ENCODE measurements around the gene FBXO36. TPM values are rescaled to one million over a fixed set of nuclear protein-coding genes. Genes with fewer than 3 reads are reported as not detected.

The FBXO36 gene
- total and polyA plus RNA-seq, 10 donors = 0.36 to 2.6 (median 1.0) TPM

- Histone ChIP-seq H3K36me3 (no peaks in the 10 kb centered on the region), H3K4me3 (no peak overlapping the region), H3K27ac (no peak overlapping the region), H3K9me3 (no peaks in the 10 kb centered on the region), H3K4me1 (no peaks in the 10 kb centered on the region), H3K27me3 (replicated peaks in 1 of 7) (no peaks in the 10 kb centered on the region)
- TF ChIP-seq POLR2A (IDR thresholded peaks at IDR 0.05) (no peak), POLR2AphosphoS5 (IDR thresholded peaks at IDR 0.05) (no peak)
- TF ChIP-seq, protein P1, sequence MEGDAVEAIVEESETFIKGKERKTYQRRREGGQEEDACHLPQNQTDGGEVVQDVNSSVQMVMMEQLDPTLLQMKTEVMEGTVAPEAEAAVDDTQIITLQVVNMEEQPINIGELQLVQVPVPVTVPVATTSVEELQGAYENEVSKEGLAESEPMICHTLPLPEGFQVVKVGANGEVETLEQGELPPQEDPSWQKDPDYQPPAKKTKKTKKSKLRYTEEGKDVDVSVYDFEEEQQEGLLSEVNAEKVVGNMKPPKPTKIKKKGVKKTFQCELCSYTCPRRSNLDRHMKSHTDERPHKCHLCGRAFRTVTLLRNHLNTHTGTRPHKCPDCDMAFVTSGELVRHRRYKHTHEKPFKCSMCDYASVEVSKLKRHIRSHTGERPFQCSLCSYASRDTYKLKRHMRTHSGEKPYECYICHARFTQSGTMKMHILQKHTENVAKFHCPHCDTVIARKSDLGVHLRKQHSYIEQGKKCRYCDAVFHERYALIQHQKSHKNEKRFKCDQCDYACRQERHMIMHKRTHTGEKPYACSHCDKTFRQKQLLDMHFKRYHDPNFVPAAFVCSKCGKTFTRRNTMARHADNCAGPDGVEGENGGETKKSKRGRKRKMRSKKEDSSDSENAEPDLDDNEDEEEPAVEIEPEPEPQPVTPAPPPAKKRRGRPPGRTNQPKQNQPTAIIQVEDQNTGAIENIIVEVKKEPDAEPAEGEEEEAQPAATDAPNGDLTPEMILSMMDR (IDR thresholded peaks at IDR 0.05 in 8 of 11, conservative IDR thresholded peaks at IDR 0.05 in 3 of 11) = no peak
- 86 to 94% (median 92%) methylated on average over 8 of the region's 8 CpGs for WGBS, 5 donors
- no peak for DNase-seq
- intact Hi-C loops (cut with DNase I; ENCODE audit: low total_unique reads) = no loop called here
Observed at GRCh38 chr2:229945975-229946374, 23.7 kb downstream of the FBXO36 start.

- TF ChIP-seq, protein P1 (IDR thresholded peaks at IDR 0.05 in 8 of 11, conservative IDR thresholded peaks at IDR 0.05 in 3 of 11) = no peak
- TF ChIP-seq POLR2A (IDR thresholded peaks at IDR 0.05) (no peak), POLR2AphosphoS5 (IDR thresholded peaks at IDR 0.05) (no peak)
- Histone ChIP-seq H3K27ac (no peak overlapping the region), H3K27me3 (replicated peaks in 1 of 7) (no peaks in the 10 kb centered on the region), H3K9me3 (no peaks in the 10 kb centered on the region), H3K4me1 (no peaks in the 10 kb centered on the region), H3K4me3 (no peak overlapping the region), H3K36me3 (no peaks in the 10 kb centered on the region)
- 60 to 86% (median 74%) methylated on average over 1 of the region's 1 CpG for WGBS, 5 donors
- no peak for DNase-seq
- intact Hi-C loops (cut with DNase I; ENCODE audit: low total_unique reads) = no loop called here
Observed at GRCh38 chr2:229947544-229947943, 25.2 kb downstream of the FBXO36 start.

GRCh38 chr2:229952256-229952835 lies 30.0 kb downstream of the FBXO36 start:
- WGBS, 5 donors = 90 to 96% (median 93%) methylated on average over 5 to 6 of the region's 6 CpGs
- DNase-seq = no peak
- H3K27ac ChIP-seq = no peak overlapping the region
- intact Hi-C loops (cut with DNase I; ENCODE audit: low total_unique reads) = no loop called here
- no peaks in the 10 kb centered on the region for H3K4me1 ChIP-seq
- no peak overlapping the region for H3K4me3 ChIP-seq
- no peaks in the 10 kb centered on the region for H3K36me3 ChIP-seq
- no peaks in the 10 kb centered on the region for H3K9me3 ChIP-seq
- TF ChIP-seq, protein P1 (IDR thresholded peaks at IDR 0.05 in 8 of 11, conservative IDR thresholded peaks at IDR 0.05 in 3 of 11) = no peak
- TF ChIP-seq POLR2A (IDR thresholded peaks at IDR 0.05) = no peak
- no peak for TF ChIP-seq POLR2AphosphoS5 (IDR thresholded peaks at IDR 0.05)
- no peaks in the 10 kb centered on the region for H3K27me3 ChIP-seq (replicated peaks in 1 of 7)

DNA sequence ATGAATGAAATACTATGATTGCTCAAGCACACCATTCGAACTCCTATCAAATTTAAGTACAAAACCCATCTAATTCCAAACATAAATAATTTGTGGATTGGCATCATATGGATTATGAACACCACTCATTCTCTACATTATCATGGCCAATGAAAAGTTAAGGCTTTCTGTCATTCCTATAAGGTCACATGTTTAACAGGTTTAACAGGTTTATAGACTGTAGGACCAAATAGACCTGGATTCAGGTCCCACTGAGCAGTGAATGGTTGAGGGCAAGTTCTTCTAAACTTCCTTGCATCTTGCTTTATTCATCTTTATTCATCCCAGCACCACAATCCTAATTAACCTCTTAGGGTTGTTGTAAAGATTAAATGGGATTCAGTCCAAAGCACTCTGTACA lies 33.4 kb downstream of the FBXO36 start:
- intact Hi-C loops (cut with DNase I; ENCODE audit: low total_unique reads) = no loop called here

More for the DNA sequence above, 33.4 kb downstream of the FBXO36 start:
- Histone ChIP-seq H3K27me3 (replicated peaks in 1 of 7) (no peaks in the 10 kb centered on the region), H3K4me3 (no peak overlapping the region), H3K9me3 (no peaks in the 10 kb centered on the region), H3K36me3 (no peaks in the 10 kb centered on the region), H3K27ac (no peak overlapping the region), H3K4me1 (no peaks in the 10 kb centered on the region)
- WGBS, 5 donors = 81 to 97% (median 90%) methylated on average over 1 of the region's 1 CpG
- DNase-seq = no peak
- TF ChIP-seq, protein P1 (IDR thresholded peaks at IDR 0.05 in 8 of 11, conservative IDR thresholded peaks at IDR 0.05 in 3 of 11) = no peak
- TF ChIP-seq POLR2AphosphoS5 (IDR thresholded peaks at IDR 0.05) (no peak), POLR2A (IDR thresholded peaks at IDR 0.05) (no peak)

All from spleen (tissue), 11 donors.